ENCODE data around the gene TAF4. TPM values are rescaled to one million over a fixed set of nuclear protein-coding genes. Genes with fewer than 3 reads are reported as not detected.

TAF4 gene
- polyA plus RNA-seq, 1 donor from 2014 or later = 10.2 TPM

GRCh38 chr20:62096421-62097380, 31.0 kb upstream of the TAF4 start:
- no peaks in the 10 kb centered on the region for H3K9me3 ChIP-seq (ENCODE audit: low read length)
- H3K36me3 ChIP-seq (ENCODE audit: insufficient read depth, low read length) = no peaks in the 10 kb centered on the region
- no peaks in the 10 kb centered on the region for H4K20me1 ChIP-seq (ENCODE audit: insufficient read depth)
- no peaks in the 10 kb centered on the region for H3F3A ChIP-seq (ENCODE audit: insufficient read depth, low read length, poor library complexity, severe bottlenecking)
- H2AFZ ChIP-seq (ENCODE audit: low read depth, low read length) = no peak overlapping the region
- no peak overlapping the region for H3K4me2 ChIP-seq (ENCODE audit: low read length)
- TF ChIP-seq SMC3 (conservative IDR thresholded peaks at IDR 0.05; ENCODE audit: poor library complexity) (no peak), RAD21 (conservative IDR thresholded peaks at IDR 0.05) (no peak), MXI1 (conservative IDR thresholded peaks at IDR 0.05; ENCODE audit: poor library complexity, severe bottlenecking) (no peak), TAF1 (IDR thresholded peaks at IDR 0.05; ENCODE audit: low read depth) (no peak), POLR2AphosphoS5 (IDR thresholded peaks at IDR 0.05) (no peak), EZH2 (IDR thresholded peaks at IDR 0.05; ENCODE audit: borderline replicate concordance, insufficient read depth, low read length, poor library complexity, severe bottlenecking) (no peak)
- H3K27ac ChIP-seq (ENCODE audit: low read length) = no peak overlapping the region
- H3K79me2 ChIP-seq (replicated peaks; ENCODE audit: insufficient read depth, low read length) = no peaks in the 10 kb centered on the region
- no peak overlapping the region for H3K9ac ChIP-seq (ENCODE audit: low read length)
- no peak overlapping the region for H3K4me3 ChIP-seq (ENCODE audit: low read length)
- no peaks in the 10 kb centered on the region for H3K27me3 ChIP-seq (ENCODE audit: insufficient read depth, low read depth, low read length)
- no peaks in the 10 kb centered on the region for H3K9me2 ChIP-seq (ENCODE audit: insufficient read depth, low read length)

GRCh38 chr20:62089393-62089792, 23.7 kb upstream of the TAF4 start:
- Histone ChIP-seq H3K27me3 (ENCODE audit: insufficient read depth, low read depth, low read length) (no peaks in the 10 kb centered on the region), H2AFZ (ENCODE audit: low read depth, low read length) (no peak overlapping the region), H4K20me1 (ENCODE audit: insufficient read depth) (no peaks in the 10 kb centered on the region), H3K9me2 (ENCODE audit: insufficient read depth, low read length) (no peaks in the 10 kb centered on the region), H3K27ac (ENCODE audit: low read length) (no peak overlapping the region), H3K4me2 (ENCODE audit: low read length) (no peak overlapping the region), H3K4me3 (ENCODE audit: low read length) (no peak overlapping the region), H3K36me3 (ENCODE audit: insufficient read depth, low read length) (no peaks in the 10 kb centered on the region), H3F3A (ENCODE audit: insufficient read depth, low read length, poor library complexity, severe bottlenecking) (no peaks in the 10 kb centered on the region), H3K79me2 (replicated peaks; ENCODE audit: insufficient read depth, low read length) (no peaks in the 10 kb centered on the region), H3K9ac (ENCODE audit: low read length) (no peak overlapping the region), H3K9me3 (ENCODE audit: low read length) (no peaks in the 10 kb centered on the region)
- TF ChIP-seq CTCF (IDR thresholded peaks at IDR 0.05; ENCODE audit: poor library complexity, severe bottlenecking) (no peak), POLR2AphosphoS5 (IDR thresholded peaks at IDR 0.05) (no peak), EZH2 (IDR thresholded peaks at IDR 0.05; ENCODE audit: borderline replicate concordance, insufficient read depth, low read length, poor library complexity, severe bottlenecking) (no peak), EP300 (conservative IDR thresholded peaks at IDR 0.05; ENCODE audit: poor library complexity, severe bottlenecking) (no peak)

GRCh38 chr20:62088258-62089127, 22.8 kb upstream of the TAF4 start:
- Histone ChIP-seq H3K9me2 (ENCODE audit: insufficient read depth, low read length) (no peaks in the 10 kb centered on the region), H3K4me2 (ENCODE audit: low read length) (no peak overlapping the region), H2AFZ (ENCODE audit: low read depth, low read length) (no peak overlapping the region), H3K9ac (ENCODE audit: low read length) (no peak overlapping the region), H3K27me3 (ENCODE audit: insufficient read depth, low read depth, low read length) (no peaks in the 10 kb centered on the region), H3K9me3 (ENCODE audit: low read length) (no peaks in the 10 kb centered on the region), H3K79me2 (replicated peaks; ENCODE audit: insufficient read depth, low read length) (no peaks in the 10 kb centered on the region), H4K20me1 (ENCODE audit: insufficient read depth) (no peaks in the 10 kb centered on the region), H3F3A (ENCODE audit: insufficient read depth, low read length, poor library complexity, severe bottlenecking) (no peaks in the 10 kb centered on the region), H3K36me3 (ENCODE audit: insufficient read depth, low read length) (no peaks in the 10 kb centered on the region), H3K4me3 (ENCODE audit: low read length) (no peak overlapping the region), H3K27ac (ENCODE audit: low read length) (no peak overlapping the region)
- TF ChIP-seq REST (IDR thresholded peaks at IDR 0.05; ENCODE audit: borderline replicate concordance) (no peak), EP300 (conservative IDR thresholded peaks at IDR 0.05; ENCODE audit: poor library complexity, severe bottlenecking) (no peak), EZH2 (IDR thresholded peaks at IDR 0.05; ENCODE audit: borderline replicate concordance, insufficient read depth, low read length, poor library complexity, severe bottlenecking) (no peak), RAD21 (conservative IDR thresholded peaks at IDR 0.05) (no peak), SMC3 (conservative IDR thresholded peaks at IDR 0.05; ENCODE audit: poor library complexity) (no peak), TAF1 (IDR thresholded peaks at IDR 0.05; ENCODE audit: low read depth) (no peak), MXI1 (conservative IDR thresholded peaks at IDR 0.05; ENCODE audit: poor library complexity, severe bottlenecking) (no peak)
